AG04449 (cell line): Measurements from ENCODE around the gene MED10.

Source experiments
- CTCF ChIA-PET: fragments of 350-600 bp; formaldehyde crosslinking; extraction: SDS; loops from one replicate; lab custom pipeline; 2021; ENCODE audit warnings: antibody characterized with exemption; lab: Yijun Ruan, JAX
- POLR2A ChIA-PET: fragments of 400-600, 350-600 bp; formaldehyde crosslinking; extraction: SDS; loops from one replicate; lab custom pipeline; 2020; ENCODE audit warnings: antibody characterized with exemption, inconsistent platforms; lab: Yijun Ruan, JAX
- DNase-seq: peaks from one replicate; pipeline ENCODE4 v3.0.0-alpha.2; 2010; ENCODE audit warnings: low read depth, low spot score
- H3K4me3 ChIP-seq: 2 replicates; pipeline ENCODE4 v1.5.1; 2011; ENCODE audit warnings: low read depth, mild to moderate bottlenecking, control low read depth, low read length
- TF ChIP-seq, protein P1 (sequence below): IDR thresholded peaks from one replicate; pipeline ENCODE4 v1.5.1; 2011; ENCODE audit warnings: mild to moderate bottlenecking, moderate library complexity, low read length, control low read depth, inconsistent platforms; ENCODE audit not compliant: insufficient read depth; ENCODE audit errors: missing control alignments

Gene MED10

DNA sequence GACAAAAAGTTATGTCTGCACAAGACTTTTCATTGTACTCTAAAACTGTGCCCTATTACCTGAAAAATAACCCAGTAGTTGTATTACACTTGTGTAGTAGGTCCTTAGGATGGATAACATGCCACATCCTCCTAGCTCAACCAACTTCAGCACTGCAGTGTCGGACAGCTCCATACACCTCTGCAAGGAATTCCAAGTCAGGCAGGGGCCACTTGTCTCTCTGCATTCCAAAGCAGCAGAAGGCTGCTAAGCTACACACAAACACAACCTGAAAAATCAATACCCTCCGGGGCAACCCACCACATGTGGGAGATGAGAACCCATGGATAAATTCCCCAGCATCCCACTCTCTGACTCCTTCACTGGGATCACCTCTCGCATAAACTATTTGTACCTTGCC is 50.2 kb downstream of the MED10 start:
- DNase-seq = no peak
- TF ChIP-seq, protein P1, sequence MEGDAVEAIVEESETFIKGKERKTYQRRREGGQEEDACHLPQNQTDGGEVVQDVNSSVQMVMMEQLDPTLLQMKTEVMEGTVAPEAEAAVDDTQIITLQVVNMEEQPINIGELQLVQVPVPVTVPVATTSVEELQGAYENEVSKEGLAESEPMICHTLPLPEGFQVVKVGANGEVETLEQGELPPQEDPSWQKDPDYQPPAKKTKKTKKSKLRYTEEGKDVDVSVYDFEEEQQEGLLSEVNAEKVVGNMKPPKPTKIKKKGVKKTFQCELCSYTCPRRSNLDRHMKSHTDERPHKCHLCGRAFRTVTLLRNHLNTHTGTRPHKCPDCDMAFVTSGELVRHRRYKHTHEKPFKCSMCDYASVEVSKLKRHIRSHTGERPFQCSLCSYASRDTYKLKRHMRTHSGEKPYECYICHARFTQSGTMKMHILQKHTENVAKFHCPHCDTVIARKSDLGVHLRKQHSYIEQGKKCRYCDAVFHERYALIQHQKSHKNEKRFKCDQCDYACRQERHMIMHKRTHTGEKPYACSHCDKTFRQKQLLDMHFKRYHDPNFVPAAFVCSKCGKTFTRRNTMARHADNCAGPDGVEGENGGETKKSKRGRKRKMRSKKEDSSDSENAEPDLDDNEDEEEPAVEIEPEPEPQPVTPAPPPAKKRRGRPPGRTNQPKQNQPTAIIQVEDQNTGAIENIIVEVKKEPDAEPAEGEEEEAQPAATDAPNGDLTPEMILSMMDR = no peak
- ChIA-PET POLR2A (no interaction called here), CTCF (no interaction called here)
- no peak overlapping the region for H3K4me3 ChIP-seq

GRCh38 chr5:6326776-6327175 is 51.6 kb downstream of the MED10 start:
- no peak overlapping the region for H3K4me3 ChIP-seq
- DNase-seq = no peak
- ChIA-PET POLR2A (no interaction called here), CTCF (no interaction called here)
- TF ChIP-seq, protein P1 = no peak

DNA sequence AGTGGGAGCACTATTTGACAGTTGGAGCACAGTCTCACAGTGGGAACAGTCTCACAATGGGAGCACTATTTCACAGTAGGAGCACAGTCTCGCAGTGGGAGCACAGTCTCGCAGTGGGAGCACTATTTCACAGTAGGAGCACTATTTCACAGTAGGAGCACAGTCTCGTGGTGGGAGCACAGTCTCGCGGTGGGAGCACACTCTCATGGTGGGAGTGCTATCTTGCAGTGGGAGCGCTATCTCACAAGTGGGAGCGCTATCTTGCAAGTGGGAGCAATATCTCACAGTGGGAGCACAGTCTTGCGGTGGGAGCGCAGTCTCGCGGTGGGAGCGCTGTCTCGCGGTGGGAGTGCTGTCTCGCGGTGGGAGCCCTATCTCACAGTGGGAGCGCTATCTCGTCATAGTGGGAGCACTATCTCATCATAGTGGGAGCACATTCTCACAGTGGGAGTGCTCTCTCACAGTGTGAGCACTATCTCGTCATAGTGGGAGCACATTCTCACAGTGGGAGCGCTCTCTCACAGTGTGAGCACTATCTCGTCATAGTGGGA is 56.1 kb downstream of the MED10 start:
- CTCF ChIA-PET = no interaction called here
- H3K4me3 ChIP-seq = no peak overlapping the region
- POLR2A ChIA-PET = no interaction called here
- TF ChIP-seq, protein P1 = no peak
- DNase-seq = no peak
